NT2/D1 (cell line): ENCODE measurements around the gene SV2C.

ENCODE experiments used
- SUZ12 ChIP-seq: IDR thresholded peaks from 2 replicates; pipeline ENCODE4 v1.6.1; 2011; ENCODE audit not compliant: insufficient read length, insufficient read depth; ENCODE audit errors: extremely low read depth
- YY1 ChIP-seq: IDR thresholded peaks from 2 replicates; pipeline ENCODE4 v1.6.1; 2011; ENCODE audit not compliant: insufficient read length, insufficient read depth

GRCh38 chr5:76040806-76041205 is 42.4 kb upstream of the SV2C start:
- TF ChIP-seq YY1: no peak
- TF ChIP-seq SUZ12: no peak
